Measurements from ENCODE around the gene YAE1.

YAE1 gene

DNA sequence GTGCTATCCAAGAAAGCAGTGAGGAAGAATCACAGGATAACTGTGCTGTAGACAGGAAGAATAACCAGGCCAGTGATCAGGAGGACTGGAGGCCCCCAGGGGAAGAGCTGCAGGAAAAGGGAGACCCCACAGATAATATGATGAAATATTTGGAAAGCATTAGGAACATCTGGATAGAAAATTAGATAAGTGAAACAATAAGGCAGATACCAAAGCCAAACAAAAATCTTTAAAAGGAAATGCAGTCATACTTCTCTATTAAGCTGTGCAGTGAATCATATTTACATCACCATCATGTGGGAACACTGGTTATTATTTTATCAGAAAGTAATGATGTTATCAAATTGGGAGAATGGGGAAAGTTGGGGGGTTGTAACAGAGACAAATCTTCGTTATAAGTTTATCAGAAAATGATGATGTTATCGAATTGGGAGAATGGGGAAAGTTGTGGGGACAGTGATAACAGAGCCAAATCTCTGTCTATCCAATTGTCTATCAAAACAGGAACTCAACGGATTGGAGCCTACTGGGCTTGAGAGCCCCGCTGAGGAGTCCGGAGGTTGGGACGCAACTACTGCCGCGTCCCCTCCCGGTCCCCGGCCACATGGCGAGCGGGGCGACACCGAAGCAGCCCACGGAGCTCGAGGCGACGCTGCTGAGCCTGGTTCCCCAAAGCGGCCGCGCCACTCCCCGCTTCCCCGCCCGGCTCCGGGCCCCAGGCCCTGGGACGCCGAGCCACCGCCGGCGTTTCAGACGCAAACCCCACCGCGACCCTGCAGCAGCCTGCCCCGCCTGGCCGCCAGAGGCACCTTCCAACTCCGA is 43.1 kb downstream of the YAE1 start:
- DNase-seq, result no peak

GRCh38 chr7:39609935-39610263 is 43.7 kb downstream of the YAE1 start:
- DNase-seq, result no peak

- no peak for DNase-seq
Observed at GRCh38 chr7:39613577-39613976, 47.4 kb downstream of the YAE1 start.

GRCh38 chr7:39614299-39614698 is 48.1 kb downstream of the YAE1 start:
- DNase-seq, result no peak

- DNase-seq, result no peak
Observed at GRCh38 chr7:39615350-39615975, 49.3 kb downstream of the YAE1 start.

DNA sequence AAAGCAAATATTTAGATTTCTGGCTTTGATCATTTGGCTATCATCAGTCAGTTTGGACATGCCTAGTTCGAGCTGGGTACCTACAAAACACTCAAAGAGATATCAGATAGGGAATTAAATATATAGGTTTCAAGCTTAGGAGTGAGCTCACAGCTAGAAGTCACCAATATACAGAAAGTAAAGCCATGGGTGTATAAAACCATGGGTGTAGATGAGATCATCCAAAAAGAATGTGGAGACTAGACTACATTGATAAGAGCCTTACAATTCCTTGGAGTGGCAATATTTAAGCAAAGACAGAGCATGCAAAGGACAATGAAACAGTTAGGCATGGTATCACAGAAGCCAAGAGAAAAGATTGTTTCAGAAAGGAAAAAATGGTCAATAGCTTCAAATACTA is 49.9 kb downstream of the YAE1 start:
- no peak for DNase-seq

DNA sequence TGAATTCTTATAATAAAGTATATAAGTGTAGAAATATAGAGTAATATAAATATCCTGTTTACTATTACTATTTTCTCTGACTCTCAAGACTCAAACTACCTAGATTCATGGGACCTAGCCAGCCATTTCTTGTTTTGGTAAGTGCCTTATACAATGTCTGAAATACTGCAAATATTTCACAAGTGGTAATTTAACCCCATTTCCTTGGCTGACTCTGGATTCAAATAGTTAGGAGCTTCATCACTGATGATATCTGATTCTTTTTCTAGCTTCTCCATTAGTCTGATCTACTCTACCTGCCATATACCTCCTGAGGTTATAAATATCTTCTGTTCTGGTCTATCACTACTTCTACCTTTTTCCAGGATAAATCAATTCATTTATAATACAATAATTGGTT is 50.8 kb downstream of the YAE1 start:
- DNase-seq, result no peak

- DNase-seq, result no peak
Observed at GRCh38 chr7:39618868-39619267, 52.7 kb downstream of the YAE1 start.

GRCh38 chr7:39620486-39620885 is 54.3 kb downstream of the YAE1 start:
- DNase-seq, result no peak

DNA sequence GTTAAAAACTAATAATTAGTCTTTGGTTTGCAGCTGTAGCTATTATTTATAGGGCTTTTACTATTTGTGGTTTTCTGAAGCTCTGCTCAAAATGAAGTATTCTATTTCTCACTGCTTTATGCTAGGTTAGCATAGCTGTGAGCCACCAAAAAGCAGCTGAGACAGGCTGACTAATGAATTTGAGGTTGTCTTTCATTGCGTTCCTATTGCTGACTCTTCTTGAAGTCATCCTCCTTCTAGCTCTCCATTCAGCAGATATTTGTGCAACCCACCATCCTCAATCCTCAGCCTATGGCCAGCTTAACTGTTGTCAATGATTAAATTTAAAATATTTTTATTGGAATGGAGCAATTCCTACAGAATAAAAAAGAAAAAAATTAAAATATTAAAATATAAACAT is 55.1 kb downstream of the YAE1 start:
- no peak for DNase-seq

DNA sequence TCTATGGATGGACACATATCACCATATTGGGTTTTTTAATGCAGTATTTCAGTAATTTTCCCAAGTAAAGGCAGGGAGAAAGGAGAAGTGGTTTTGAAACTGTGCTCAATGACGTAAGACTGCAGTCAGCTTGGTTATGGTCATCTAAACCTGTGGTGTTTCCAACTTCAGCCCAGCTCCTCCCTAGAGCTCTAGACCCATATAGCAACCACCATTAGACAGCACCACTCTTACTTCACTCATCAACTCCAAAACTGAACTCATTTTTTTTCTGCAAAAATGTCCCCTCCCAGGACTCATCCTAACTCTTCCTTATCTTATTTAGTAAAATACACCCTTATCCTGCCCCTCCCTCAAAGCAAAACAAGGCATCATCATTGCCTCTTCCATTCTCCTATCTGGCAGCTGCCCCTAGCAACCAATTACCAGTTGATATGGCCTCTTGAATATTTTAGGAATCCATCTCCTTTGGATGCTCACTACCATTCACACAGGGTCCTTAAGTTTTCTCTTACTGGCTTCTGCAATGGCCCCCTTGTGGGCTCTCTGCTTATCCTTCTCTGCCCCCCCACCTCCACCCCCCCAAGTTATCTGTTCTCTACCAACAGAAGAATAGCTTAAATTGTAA is 55.7 kb downstream of the YAE1 start:
- DNase-seq, result no peak

All from activated effector memory CD4-positive, alpha-beta T cell treated with anti-CD3 and anti-CD28 coated beads, Interleukin-2, amount 50 U/mL, for 16 hours (primary cell).